K562 (cell line): ENCODE results near the gene ALDH3A2. TPM values are rescaled to one million over a fixed set of nuclear protein-coding genes. Genes with fewer than 3 reads are reported as not detected.
A peak's percentile ranks its signal among the peaks of the same experiment; 100 is the strongest.
"Not testable (repeated sequence)": the region's sequence is repeated elsewhere in the genome, so short reads cannot be mapped to it uniquely, and the experiment has no call there.

ENCODE experiments used
- ATAC-seq: fragments of 200-7000 bp; cut with Tn5 transposase; 3 replicates; pipeline ENCODE4 v1.9.1; 2020; ENCODE audit warnings: moderate library complexity
- BruUV-seq: library from RNA; stranded (reverse); fragments of 400-500 nt; replicated peaks from 2 replicates; lab custom pipeline; 2021; lab: Mats Ljungman, UMichigan
- CTCF ChIA-PET: fragments of 300-600 bp; formaldehyde crosslinking; extraction: SDS; loops from one replicate; lab custom pipeline; 2021; ENCODE audit warnings: low intra/inter-chr PET ratio; lab: Yijun Ruan, JAX
- POLR2A ChIA-PET: fragments of 300-600, 350-650 bp; sonication (Branson Sonifier 250); formaldehyde crosslinking; extraction: SDS; loops from one replicate; lab custom pipeline; 2021; ENCODE audit warnings: antibody characterized with exemption, inconsistent platforms; lab: Yijun Ruan, JAX
- DNase-seq, 4 experiments: peaks; one replicate each; pipeline versions ENCODE4 v3.0.0 to v3.0.0-alpha.2; 2011 to 2018; ENCODE audit warnings: low spot score in 3 of 4, mixed read lengths in 3 of 4; ENCODE audit errors: extremely low read depth in 1 of 4
- FAIRE-seq: peaks from 2 replicates; lab custom pipeline; 2011; peaks lifted over from hg19 to GRCh38; lab: Jason Lieb, UNC
- H2AFZ ChIP-seq: 2 replicates; pipeline ENCODE4 v1.6.0; 2011; ENCODE audit warnings: low read depth, low read length, control low read depth, inconsistent platforms
- H3K27ac ChIP-seq: fragments of 200-600 bp; 3 replicates; pipeline ENCODE4 v1.8.0; 2011; ENCODE audit warnings: low read depth, mild to moderate bottlenecking, control low read depth, inconsistent platforms, low read length, moderate library complexity, mixed read lengths; ENCODE audit errors: extremely low read depth
- H3K27me3 ChIP-seq, 2 experiments: fragments of 300-600 bp in 1 of 2; 2 replicates in 1 of 2; 3 replicates in 1 of 2; pipeline versions ENCODE4 v1.6.0 to v1.8.0; 2011; ENCODE audit warnings: inconsistent platforms in 2 of 2, low read length in 2 of 2, mild to moderate bottlenecking in 1 of 2, mixed read lengths in 1 of 2, moderate library complexity in 1 of 2; ENCODE audit not compliant: control insufficient read depth in 2 of 2, insufficient read depth in 2 of 2
- H3K36me3 ChIP-seq: fragments of 300-600 bp; 3 replicates; pipeline ENCODE4 v1.8.0; 2011; ENCODE audit warnings: mild to moderate bottlenecking, low read length, inconsistent platforms; ENCODE audit not compliant: control insufficient read depth, insufficient read depth
- H3K4me1 ChIP-seq, 2 experiments: fragments of 200-600 bp in 1 of 2; replicated peaks in 1 of 2; 2 replicates in 1 of 2; 3 replicates in 1 of 2; pipeline versions ENCODE4 v1.5.1 to v1.8.0; 2011; ENCODE audit warnings: inconsistent platforms in 2 of 2, low read length in 2 of 2, mild to moderate bottlenecking in 1 of 2, mixed read lengths in 1 of 2, moderate library complexity in 1 of 2; ENCODE audit not compliant: control insufficient read depth in 2 of 2, insufficient read depth in 2 of 2
- H3K4me2 ChIP-seq: 2 replicates; pipeline ENCODE4 v1.6.1; 2011; ENCODE audit warnings: low read length, control low read depth, inconsistent platforms, mixed read lengths; ENCODE audit not compliant: insufficient read depth
- H3K4me3 ChIP-seq: fragments of 200-600 bp; sonication (generic), shearing (Covaris generic); 2 replicates; pipeline ENCODE4 v1.5.1; 2016; ENCODE audit warnings: control low read depth, inconsistent platforms
- H3K79me2 ChIP-seq: fragments of 200-600 bp; 3 replicates; pipeline ENCODE4 v1.8.0; 2011; ENCODE audit warnings: low read length, inconsistent platforms; ENCODE audit not compliant: control insufficient read depth, insufficient read depth
- H3K9ac ChIP-seq, 2 experiments: 2 replicates each; pipeline versions ENCODE4 v1.6.0 to v1.6.1; 2011; ENCODE audit warnings: low read depth in 2 of 2, low read length in 2 of 2, control low read depth in 1 of 2, inconsistent platforms in 1 of 2, mild to moderate bottlenecking in 1 of 2, mixed read lengths in 1 of 2; ENCODE audit not compliant: insufficient read depth in 1 of 2
- H3K9me1 ChIP-seq: one replicate; pipeline ENCODE4 v1.6.0; 2011; ENCODE audit warnings: inconsistent platforms, mild to moderate bottlenecking, low read length, moderate library complexity; ENCODE audit not compliant: control insufficient read depth, insufficient read depth
- H3K9me3 ChIP-seq: replicated peaks from 2 replicates; pipeline ENCODE4 v1.5.1; 2011; ENCODE audit warnings: low read depth, low read length, inconsistent platforms; ENCODE audit not compliant: control insufficient read depth, insufficient read depth
- H4K20me1 ChIP-seq: replicated peaks from 2 replicates; pipeline ENCODE4 v1.6.1; 2011; ENCODE audit warnings: low read length, inconsistent platforms, mixed read lengths; ENCODE audit not compliant: control insufficient read depth, insufficient read depth
- ATF3 ChIP-seq, 2 experiments: fragments of 450-650 bp in 1 of 2; sonication (generic) in 1 of 2; formaldehyde crosslinking in 1 of 2; IDR thresholded peaks in 1 of 2; conservative IDR thresholded peaks in 1 of 2; 2 replicates each; pipeline versions ENCODE4 v1.6.1 to v1.8.1; 2016 to 2023; ENCODE audit warnings: mild to moderate bottlenecking in 2 of 2, moderate library complexity in 2 of 2, inconsistent platforms in 1 of 2, missing genetic modification reagents in 1 of 2
- ATF7 ChIP-seq: fragments of 450-650 bp; IDR thresholded peaks from 2 replicates; pipeline ENCODE4 v1.7.1; 2014; ENCODE audit warnings: mild to moderate bottlenecking, moderate library complexity
- NR1H2 ChIP-seq: sonication (generic); formaldehyde crosslinking; IDR thresholded peaks from 2 replicates; pipeline ENCODE4 v1.4.0; 2020; ENCODE audit warnings: mild to moderate bottlenecking, missing genetic modification reagents
- ZBTB8A ChIP-seq: fragments of 450-650 bp; IDR thresholded peaks from 2 replicates; pipeline ENCODE4 v1.6.1; 2018; ENCODE audit warnings: mild to moderate bottlenecking, moderate library complexity; ENCODE audit not compliant: partially characterized antibody
- WGBS: fragments of 100-300 bp; shearing (Covaris generic); methylation state at CpG from one replicate; pipeline ENCODE4 v1.1.6; 2016; ENCODE audit warnings: low coverage, mixed read lengths; ENCODE audit not compliant: insufficient coverage; ENCODE audit errors: missing lambda C conversion rate; 5-methylcytosine and 5-hydroxymethylcytosine counted together
- in situ Hi-C: fragments of 300-500 bp; cut with MboI; formaldehyde crosslinking; loops from 4 replicates; pipeline ENCODE4 v1.15.0; 2018; ENCODE audit warnings: inconsistent platforms, mixed read lengths
- intact Hi-C: fragments of 100-400 bp; cut with micrococcal nuclease; formaldehyde crosslinking; loops from 2 replicates; pipeline ENCODE4 v1.14.2; 2022
- polyA plus RNA-seq, 8 experiments: library from polyadenylated mRNA; depleted of rRNA in 4 of 8; stranded (reverse) in 5 of 8; unstranded in 3 of 8; fragments of >200 nt; fragmentation: Nextera tagmentation in 2 of 8; fragmentation: Illumina TruSeq in 1 of 8; extraction: Ambion mirVana in 2 of 8; extraction: Trizol in 1 of 8; gene quantifications; 2 replicates each; pipeline versions ENCODE4 v1.2.1 to v1.2.3, GENCODE V29; 2011 to 2014; ENCODE audit warnings: inconsistent platforms in 1 of 8, missing spikeins in 1 of 8
- total RNA-seq, 7 experiments: library from RNA; depleted of rRNA in 6 of 7; stranded (reverse); fragments of >200 nt in 6 of 7; fragmentation: Illumina TruSeq in 2 of 7; extraction: Trizol in 2 of 7; gene quantifications; 2 replicates each; pipeline versions ENCODE4 v1.2.1 to v1.2.3, GENCODE V29; 2011 to 2021; ENCODE audit warnings: low replicate concordance in 1 of 7
- TF ChIP-seq, protein P1 (sequence below): fragments of 200-600 bp; sonication (generic); IDR thresholded peaks from one replicate; pipeline ENCODE4 v1.6.1; 2012; ENCODE audit warnings: mild to moderate bottlenecking, low read depth, low read length, inconsistent platforms

Gene ALDH3A2
- total and polyA plus RNA-seq, 9 of the 15 experiments (the other 6 are each of a cell fraction or from before 2014, with no cell fraction given): 0.01 to 0.78 (median 0.12) TPM; not detected in 5

DNA sequence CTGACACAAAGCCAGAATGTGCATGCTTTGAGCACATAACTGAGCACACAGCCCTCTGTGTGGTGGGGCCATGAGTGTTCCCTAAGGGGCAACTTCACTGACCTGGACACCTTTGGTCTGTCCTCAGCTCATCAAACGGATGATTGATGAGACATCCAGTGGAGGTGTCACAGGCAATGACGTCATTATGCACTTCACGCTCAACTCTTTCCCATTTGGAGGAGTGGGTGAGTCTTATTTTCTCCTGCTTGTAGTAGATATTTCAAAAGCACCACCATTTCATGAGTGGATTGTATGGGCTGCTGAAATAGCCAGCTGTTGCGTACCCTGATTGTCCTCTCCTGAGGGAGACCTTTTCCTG is 16.2 kb downstream of the ALDH3A2 start (continued):
- TF ChIP-seq, protein P1, sequence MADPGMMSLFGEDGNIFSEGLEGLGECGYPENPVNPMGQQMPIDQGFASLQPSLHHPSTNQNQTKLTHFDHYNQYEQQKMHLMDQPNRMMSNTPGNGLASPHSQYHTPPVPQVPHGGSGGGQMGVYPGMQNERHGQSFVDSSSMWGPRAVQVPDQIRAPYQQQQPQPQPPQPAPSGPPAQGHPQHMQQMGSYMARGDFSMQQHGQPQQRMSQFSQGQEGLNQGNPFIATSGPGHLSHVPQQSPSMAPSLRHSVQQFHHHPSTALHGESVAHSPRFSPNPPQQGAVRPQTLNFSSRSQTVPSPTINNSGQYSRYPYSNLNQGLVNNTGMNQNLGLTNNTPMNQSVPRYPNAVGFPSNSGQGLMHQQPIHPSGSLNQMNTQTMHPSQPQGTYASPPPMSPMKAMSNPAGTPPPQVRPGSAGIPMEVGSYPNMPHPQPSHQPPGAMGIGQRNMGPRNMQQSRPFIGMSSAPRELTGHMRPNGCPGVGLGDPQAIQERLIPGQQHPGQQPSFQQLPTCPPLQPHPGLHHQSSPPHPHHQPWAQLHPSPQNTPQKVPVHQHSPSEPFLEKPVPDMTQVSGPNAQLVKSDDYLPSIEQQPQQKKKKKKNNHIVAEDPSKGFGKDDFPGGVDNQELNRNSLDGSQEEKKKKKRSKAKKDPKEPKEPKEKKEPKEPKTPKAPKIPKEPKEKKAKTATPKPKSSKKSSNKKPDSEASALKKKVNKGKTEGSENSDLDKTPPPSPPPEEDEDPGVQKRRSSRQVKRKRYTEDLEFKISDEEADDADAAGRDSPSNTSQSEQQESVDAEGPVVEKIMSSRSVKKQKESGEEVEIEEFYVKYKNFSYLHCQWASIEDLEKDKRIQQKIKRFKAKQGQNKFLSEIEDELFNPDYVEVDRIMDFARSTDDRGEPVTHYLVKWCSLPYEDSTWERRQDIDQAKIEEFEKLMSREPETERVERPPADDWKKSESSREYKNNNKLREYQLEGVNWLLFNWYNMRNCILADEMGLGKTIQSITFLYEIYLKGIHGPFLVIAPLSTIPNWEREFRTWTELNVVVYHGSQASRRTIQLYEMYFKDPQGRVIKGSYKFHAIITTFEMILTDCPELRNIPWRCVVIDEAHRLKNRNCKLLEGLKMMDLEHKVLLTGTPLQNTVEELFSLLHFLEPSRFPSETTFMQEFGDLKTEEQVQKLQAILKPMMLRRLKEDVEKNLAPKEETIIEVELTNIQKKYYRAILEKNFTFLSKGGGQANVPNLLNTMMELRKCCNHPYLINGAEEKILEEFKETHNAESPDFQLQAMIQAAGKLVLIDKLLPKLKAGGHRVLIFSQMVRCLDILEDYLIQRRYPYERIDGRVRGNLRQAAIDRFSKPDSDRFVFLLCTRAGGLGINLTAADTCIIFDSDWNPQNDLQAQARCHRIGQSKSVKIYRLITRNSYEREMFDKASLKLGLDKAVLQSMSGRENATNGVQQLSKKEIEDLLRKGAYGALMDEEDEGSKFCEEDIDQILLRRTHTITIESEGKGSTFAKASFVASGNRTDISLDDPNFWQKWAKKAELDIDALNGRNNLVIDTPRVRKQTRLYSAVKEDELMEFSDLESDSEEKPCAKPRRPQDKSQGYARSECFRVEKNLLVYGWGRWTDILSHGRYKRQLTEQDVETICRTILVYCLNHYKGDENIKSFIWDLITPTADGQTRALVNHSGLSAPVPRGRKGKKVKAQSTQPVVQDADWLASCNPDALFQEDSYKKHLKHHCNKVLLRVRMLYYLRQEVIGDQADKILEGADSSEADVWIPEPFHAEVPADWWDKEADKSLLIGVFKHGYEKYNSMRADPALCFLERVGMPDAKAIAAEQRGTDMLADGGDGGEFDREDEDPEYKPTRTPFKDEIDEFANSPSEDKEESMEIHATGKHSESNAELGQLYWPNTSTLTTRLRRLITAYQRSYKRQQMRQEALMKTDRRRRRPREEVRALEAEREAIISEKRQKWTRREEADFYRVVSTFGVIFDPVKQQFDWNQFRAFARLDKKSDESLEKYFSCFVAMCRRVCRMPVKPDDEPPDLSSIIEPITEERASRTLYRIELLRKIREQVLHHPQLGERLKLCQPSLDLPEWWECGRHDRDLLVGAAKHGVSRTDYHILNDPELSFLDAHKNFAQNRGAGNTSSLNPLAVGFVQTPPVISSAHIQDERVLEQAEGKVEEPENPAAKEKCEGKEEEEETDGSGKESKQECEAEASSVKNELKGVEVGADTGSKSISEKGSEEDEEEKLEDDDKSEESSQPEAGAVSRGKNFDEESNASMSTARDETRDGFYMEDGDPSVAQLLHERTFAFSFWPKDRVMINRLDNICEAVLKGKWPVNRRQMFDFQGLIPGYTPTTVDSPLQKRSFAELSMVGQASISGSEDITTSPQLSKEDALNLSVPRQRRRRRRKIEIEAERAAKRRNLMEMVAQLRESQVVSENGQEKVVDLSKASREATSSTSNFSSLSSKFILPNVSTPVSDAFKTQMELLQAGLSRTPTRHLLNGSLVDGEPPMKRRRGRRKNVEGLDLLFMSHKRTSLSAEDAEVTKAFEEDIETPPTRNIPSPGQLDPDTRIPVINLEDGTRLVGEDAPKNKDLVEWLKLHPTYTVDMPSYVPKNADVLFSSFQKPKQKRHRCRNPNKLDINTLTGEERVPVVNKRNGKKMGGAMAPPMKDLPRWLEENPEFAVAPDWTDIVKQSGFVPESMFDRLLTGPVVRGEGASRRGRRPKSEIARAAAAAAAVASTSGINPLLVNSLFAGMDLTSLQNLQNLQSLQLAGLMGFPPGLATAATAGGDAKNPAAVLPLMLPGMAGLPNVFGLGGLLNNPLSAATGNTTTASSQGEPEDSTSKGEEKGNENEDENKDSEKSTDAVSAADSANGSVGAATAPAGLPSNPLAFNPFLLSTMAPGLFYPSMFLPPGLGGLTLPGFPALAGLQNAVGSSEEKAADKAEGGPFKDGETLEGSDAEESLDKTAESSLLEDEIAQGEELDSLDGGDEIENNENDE: no peak
- TF ChIP-seq NR1H2 (CRISPR knock-in tag) (no peak), ZBTB8A (no peak), ATF7 (peak; percentile 78), ATF3 (IDR thresholded peaks at IDR 0.05) (peak; percentile 69; the same call in 1 of the 2 replicates), ATF3 (CRISPR knock-in tag; conservative IDR thresholded peaks at IDR 0.05) (no peak)

GRCh38 chr17:19669680-19670079 is 21.1 kb downstream of the ALDH3A2 start:
- DNase-seq, H3K4me2 ChIP-seq, in situ Hi-C loops, CTCF ChIA-PET, POLR2A ChIA-PET, H3K9me1 ChIP-seq, ATAC-seq, H3K4me3 ChIP-seq, H3K9me3 ChIP-seq, H3K27me3 ChIP-seq, H2AFZ ChIP-seq, FAIRE-seq, H3K4me1 ChIP-seq, H3K27ac ChIP-seq, H3K36me3 ChIP-seq, H4K20me1 ChIP-seq, H3K79me2 ChIP-seq, H3K9ac ChIP-seq, BruUV-seq: not testable (repeated sequence)
- 3% methylated on average over 7 of the region's 7 CpGs for WGBS
- intact Hi-C loops: loop anchor here (10.0 kb wide), 1 partner anchor 155 kb away; no protein-coding TSS in a partner anchor
